ENCODE measurements around the gene PLVAP. TPM values are rescaled to one million over a fixed set of nuclear protein-coding genes. Genes with fewer than 3 reads are reported as not detected.

The PLVAP gene
- total and polyA plus RNA-seq, 9 of the 15 experiments (the other 6 are each of a cell fraction or from before 2014, with no cell fraction given): 0.09 to 0.84 (median 0.51) TPM; not detected in 4

- 0 out of 2 replicates have a peak, but pooled peaks have one; percentile 24 for TF ChIP-seq ZNF583 (CRISPR knock-in tag; IDR thresholded peaks at IDR 0.05)
- no peak; the same call in 1 of the 2 replicates for TF ChIP-seq ARID4B (CRISPR knock-in tag; IDR thresholded peaks at IDR 0.05)
- TF ChIP-seq MCM7 (IDR thresholded peaks at IDR 0.05): no peak
- peak; percentile 98 for TF ChIP-seq GABPA (tag; conservative IDR thresholded peaks at IDR 0.05; ENCODE audit: low read depth)
- TF ChIP-seq ZNF561 (CRISPR knock-in tag; conservative IDR thresholded peaks at IDR 0.05): no peak
- TF ChIP-seq TCF7L2 (IDR thresholded peaks at IDR 0.05; ENCODE audit: low read depth, low read length): no peak
- peak; percentile 93 for TF ChIP-seq NFIC (IDR thresholded peaks at IDR 0.05)
- TF ChIP-seq ZNF277 (CRISPR knock-in tag; IDR thresholded peaks at IDR 0.05; ENCODE audit: borderline replicate concordance): no peak
- TF ChIP-seq USF1 (CRISPR knock-in tag; IDR thresholded peaks at IDR 0.05): peak; percentile 75
- TF ChIP-seq CREM (IDR thresholded peaks at IDR 0.05; ENCODE audit: low read depth): peak; percentile 95
- no peak for TF ChIP-seq IRF1 (CRISPR knock-in tag; IDR thresholded peaks at IDR 0.05; ENCODE audit: borderline replicate concordance)
- TF ChIP-seq SMARCA4 (IDR thresholded peaks at IDR 0.05): no peak
- TF ChIP-seq PKNOX1 (IDR thresholded peaks at IDR 0.05): peak; percentile 82
- TF ChIP-seq CBX1 (IDR thresholded peaks at IDR 0.05; ENCODE audit: low read depth): peak; percentile 38; the same call in 1 of the 2 replicates
- TF ChIP-seq TCF3 (CRISPR knock-in tag; IDR thresholded peaks at IDR 0.05): peak; percentile 27; the same call in 1 of the 2 replicates
- TF ChIP-seq HNRNPK (IDR thresholded peaks at IDR 0.05; ENCODE audit: low read depth, low read length, poor library complexity, severe bottlenecking): no peak
- peak; percentile 95 for TF ChIP-seq ZNF395 (CRISPR knock-in tag; IDR thresholded peaks at IDR 0.05)
- peak; percentile 37; the same call in 1 of the 2 replicates for TF ChIP-seq ZKSCAN3 (CRISPR knock-in tag; IDR thresholded peaks at IDR 0.05)
These were observed 42.7 kb upstream of the PLVAP start, which contains the start of gene MVB12A (continued) for GRCh38 chr19:17419621-17420474.

All from K562 (cell line).